ENCODE measurements around the gene ACE2. TPM values are rescaled to one million over a fixed set of nuclear protein-coding genes. Genes with fewer than 3 reads are reported as not detected.

ACE2 gene
- total and polyA plus RNA-seq, 2 donors (not counting 3 experiments of a cell fraction or from before 2014, with no cell fraction given): not detected

GRCh38 chrX:15560924-15561323 is 39.8 kb downstream of the ACE2 start:
- dilution Hi-C loops (cut with MboI; ENCODE audit: extremely low pct_ligation_motif_present, low sequenced_read_pairs) (no loop called here), intact Hi-C loops (cut with micrococcal nuclease) (no loop called here)
- Histone ChIP-seq H2AFZ (ENCODE audit: low read depth, low read length) (no peak overlapping the region), H3K36me3 (ENCODE audit: control insufficient read depth in 2 of 2, extremely low read depth in 1 of 2, insufficient read depth in 2 of 2, low read length in 2 of 2) (peaks cover 0 to 3% of the 10 kb centered on the region in 2 experiments), H4K20me1 (replicated peaks; ENCODE audit: control insufficient read depth, extremely low read depth, insufficient read depth, low read length) (no peaks in the 10 kb centered on the region), H3K9me3 (replicated peaks; ENCODE audit: control insufficient read depth, insufficient read depth, low read length) (no peaks in the 10 kb centered on the region), H3K9me1 (replicated peaks; ENCODE audit: control insufficient read depth, extremely low read depth, insufficient read depth, low read length) (no peaks in the 10 kb centered on the region), H3K9ac (replicated peaks; ENCODE audit: extremely low read depth, insufficient read depth, low read length) (no peak overlapping the region), H3K4me2 (ENCODE audit: insufficient read depth, low read length) (no peak overlapping the region), H3K27me3 (ENCODE audit: control insufficient read depth in 2 of 2, insufficient read depth in 2 of 2, low read length in 2 of 2) (no peaks in the 10 kb centered on the region), H3K79me2 (ENCODE audit: control insufficient read depth, insufficient read depth, low read length) (no peaks in the 10 kb centered on the region), H3K27ac (ENCODE audit: insufficient read depth, low read depth, low read length) (no peak overlapping the region), H3K4me3 (replicated peaks in 1 of 3; ENCODE audit: insufficient read depth in 1 of 3, low read depth in 1 of 3, low read length in 3 of 3) (no peak overlapping the region), H3K4me1 (ENCODE audit: control insufficient read depth, extremely low read depth, insufficient read depth, low read length) (peaks cover 16% of the 10 kb centered on the region)
- CTCF ChIA-PET: no interaction called here
- no peak for FAIRE-seq
- POLR2A ChIA-PET: no interaction called here
- no TSS peak for BruUV-seq (replicated peaks)
- DNase-seq (ENCODE audit: low read depth, low spot score): no peak
- no peak for TF ChIP-seq FOS (IDR thresholded peaks at IDR 0.05; ENCODE audit: borderline replicate concordance, insufficient read depth, low read length)
- no peak for TF ChIP-seq JUN (IDR thresholded peaks at IDR 0.05; ENCODE audit: borderline replicate concordance, insufficient read depth, insufficient read length, low read depth)
- no peak for TF ChIP-seq CTCF (IDR thresholded peaks at IDR 0.05; ENCODE audit: extremely low read depth in 1 of 2, insufficient read depth in 1 of 2, low read depth in 1 of 2, low read length in 2 of 2)
- TF ChIP-seq POLR2AphosphoS5 (IDR thresholded peaks at IDR 0.05; ENCODE audit: insufficient read depth, low read depth, low read length): no peak
- no peak for TF ChIP-seq MAX (IDR thresholded peaks at IDR 0.05; ENCODE audit: insufficient read depth, insufficient read length)
- no peak for TF ChIP-seq EZH2 (IDR thresholded peaks at IDR 0.05; ENCODE audit: borderline replicate concordance, low read depth, low read length, severe bottlenecking)
- no peak for TF ChIP-seq MYC (IDR thresholded peaks at IDR 0.05; ENCODE audit: low read depth, low read length)
- TF ChIP-seq POLR2A (IDR thresholded peaks at IDR 0.05; ENCODE audit: low read depth, low read length): no peak
- no peak for TF ChIP-seq GATA2 (IDR thresholded peaks at IDR 0.05; ENCODE audit: insufficient read depth, insufficient read length, low read depth, low read length)

Measured in endothelial cell of umbilical vein (primary cell).